Neural cell (in vitro differentiated cells): ENCODE results near the gene MBD3L1. TPM values are rescaled to one million over a fixed set of nuclear protein-coding genes. Genes with fewer than 3 reads are reported as not detected.

Experiments used
- H2AFZ ChIP-seq: fragments of 200-600, 300-800 bp; sonication (generic), shearing (Covaris generic); 2 replicates; pipeline ENCODE4 v1.6.0; 2014; ENCODE audit warnings: low read depth, mild to moderate bottlenecking, antibody characterized with exemption, low read length, moderate library complexity
- H3F3A ChIP-seq: fragments of 200-600 bp; shearing (Covaris generic); 2 replicates; pipeline ENCODE4 v1.6.1; 2016; ENCODE audit warnings: mild to moderate bottlenecking, moderate library complexity, mixed read lengths, antibody characterized with exemption, low read length; ENCODE audit not compliant: insufficient read depth, poor library complexity, severe bottlenecking
- H3K27ac ChIP-seq: fragments of 200-600, 300-800 bp; sonication (generic), shearing (Covaris generic); 2 replicates; pipeline ENCODE4 v1.5.1; 2014; ENCODE audit warnings: mild to moderate bottlenecking, low read length, moderate library complexity
- H3K27me3 ChIP-seq: fragments of 300-800, 200-600 bp; sonication (generic), shearing (Covaris generic); 2 replicates; pipeline ENCODE4 v1.6.0; 2014; ENCODE audit warnings: mild to moderate bottlenecking, low read depth, low read length, moderate library complexity; ENCODE audit not compliant: insufficient read depth
- H3K36me3 ChIP-seq: fragments of 300-800, 200-600 bp; sonication (generic), shearing (Covaris generic); 2 replicates; pipeline ENCODE4 v1.5.1; 2014; ENCODE audit warnings: mild to moderate bottlenecking, antibody characterized with exemption, low read length, moderate library complexity; ENCODE audit not compliant: insufficient read depth
- H3K4me2 ChIP-seq: fragments of 300-800, 200-600 bp; sonication (generic), shearing (Covaris generic); 2 replicates; pipeline ENCODE4 v1.6.0; 2014; ENCODE audit warnings: mild to moderate bottlenecking, low read length
- H3K4me3 ChIP-seq: fragments of 300-800, 200-600 bp; sonication (generic), shearing (Covaris generic); 2 replicates; pipeline ENCODE4 v1.5.1; 2014; ENCODE audit warnings: mild to moderate bottlenecking, low read length, moderate library complexity
- H3K79me2 ChIP-seq: fragments of 200-600 bp; shearing (Covaris generic); replicated peaks from 2 replicates; pipeline ENCODE4 v1.6.0; 2014; ENCODE audit warnings: mild to moderate bottlenecking, low read length, moderate library complexity; ENCODE audit not compliant: insufficient read depth
- H3K9ac ChIP-seq: fragments of 300-800, 200-600 bp; sonication (generic), shearing (Covaris generic); 2 replicates; pipeline ENCODE4 v1.6.1; 2016; ENCODE audit warnings: mild to moderate bottlenecking, low read length, mixed read lengths
- H3K9me2 ChIP-seq: fragments of 200-600 bp; shearing (Covaris generic); 2 replicates; pipeline ENCODE4 v1.6.1; 2016; ENCODE audit warnings: mild to moderate bottlenecking, low read length, mixed read lengths; ENCODE audit not compliant: insufficient read depth
- H3K9me3 ChIP-seq: fragments of 200-600, 300-800 bp; sonication (generic), shearing (Covaris generic); 2 replicates; pipeline ENCODE4 v1.6.1; 2016; ENCODE audit warnings: mild to moderate bottlenecking, mixed run types, low read length, moderate library complexity, mixed read lengths
- H4K20me1 ChIP-seq: fragments of 200-600 bp; shearing (Covaris generic); 2 replicates; pipeline ENCODE4 v1.6.1; 2016; ENCODE audit warnings: mild to moderate bottlenecking, mixed run types; ENCODE audit not compliant: insufficient read depth
- CTCF ChIP-seq: fragments of 450-650 bp; IDR thresholded peaks from 2 replicates; pipeline ENCODE4 v1.5.1; 2014; ENCODE audit warnings: antibody characterized with exemption, mild to moderate bottlenecking, moderate library complexity; ENCODE audit not compliant: poor library complexity, severe bottlenecking
- EP300 ChIP-seq: fragments of 450-650 bp; conservative IDR thresholded peaks from 2 replicates; pipeline ENCODE4 v1.6.1; 2014; ENCODE audit warnings: antibody characterized with exemption, mild to moderate bottlenecking, moderate library complexity; ENCODE audit not compliant: poor library complexity, severe bottlenecking
- EZH2 ChIP-seq: fragments of 200-600, 300-800 bp; shearing (Covaris generic), sonication (generic); IDR thresholded peaks from 2 replicates; pipeline ENCODE4 v1.6.1; 2014; ENCODE audit warnings: antibody characterized with exemption, low read length, borderline replicate concordance, mild to moderate bottlenecking; ENCODE audit not compliant: insufficient read depth, poor library complexity, severe bottlenecking
- MXI1 ChIP-seq: fragments of 450-650 bp; conservative IDR thresholded peaks from 2 replicates; pipeline ENCODE4 v1.6.1; 2014; ENCODE audit warnings: antibody characterized with exemption, mild to moderate bottlenecking; ENCODE audit not compliant: poor library complexity, severe bottlenecking
- POLR2AphosphoS5 ChIP-seq: IDR thresholded peaks from 2 replicates; pipeline ENCODE4 v1.6.1; 2012
- RAD21 ChIP-seq: fragments of 450-650 bp; conservative IDR thresholded peaks from 2 replicates; pipeline ENCODE4 v1.6.1; 2014; ENCODE audit warnings: antibody characterized with exemption, mild to moderate bottlenecking, moderate library complexity
- REST ChIP-seq: IDR thresholded peaks from 2 replicates; pipeline ENCODE4 v1.6.1; 2012; ENCODE audit warnings: borderline replicate concordance
- SMC3 ChIP-seq: fragments of 450-650 bp; conservative IDR thresholded peaks from 2 replicates; pipeline ENCODE4 v1.6.1; 2014; ENCODE audit warnings: antibody characterized with exemption, mild to moderate bottlenecking, moderate library complexity; ENCODE audit not compliant: poor library complexity
- TAF1 ChIP-seq: IDR thresholded peaks from 2 replicates; pipeline ENCODE4 v1.6.1; 2012; ENCODE audit warnings: low read depth
- polyA plus RNA-seq: library from polyadenylated mRNA; depleted of rRNA; stranded (reverse); fragments of >200 nt; gene quantifications from 2 replicates; pipeline ENCODE4 v1.2.3, GENCODE V29; 2014

Gene MBD3L1
- polyA plus RNA-seq, 1 donor from 2014 or later = not detected

GRCh38 chr19:8821748-8822241 is 10.4 kb upstream of the MBD3L1 start:
- Histone ChIP-seq H3K9me3 (peaks cover 4% of the 10 kb centered on the region), H3F3A (no peaks in the 10 kb centered on the region), H2AFZ (no peak overlapping the region), H3K79me2 (no peaks in the 10 kb centered on the region), H3K9me2 (no peaks in the 10 kb centered on the region), H3K27ac (no peak overlapping the region), H3K9ac (no peak overlapping the region), H3K36me3 (peaks cover 35% of the 10 kb centered on the region), H3K4me2 (no peak overlapping the region), H3K27me3 (no peaks in the 10 kb centered on the region), H3K4me3 (no peak overlapping the region), H4K20me1 (no peaks in the 10 kb centered on the region)
- TF ChIP-seq EP300 (no peak), CTCF (no peak), SMC3 (no peak), RAD21 (no peak), EZH2 (no peak), POLR2AphosphoS5 (no peak), REST (no peak), MXI1 (no peak), TAF1 (no peak)

GRCh38 chr19:8826371-8826770 is 5.8 kb upstream of the MBD3L1 start:
- Histone ChIP-seq H2AFZ (no peak overlapping the region), H4K20me1 (no peaks in the 10 kb centered on the region), H3K4me3 (no peak overlapping the region), H3K27ac (no peak overlapping the region), H3K27me3 (no peaks in the 10 kb centered on the region), H3K36me3 (peaks cover 14% of the 10 kb centered on the region), H3K9me2 (no peaks in the 10 kb centered on the region), H3F3A (no peaks in the 10 kb centered on the region), H3K9me3 (no peaks in the 10 kb centered on the region), H3K9ac (no peak overlapping the region), H3K79me2 (peaks cover under 1% of the 10 kb centered on the region), H3K4me2 (no peak overlapping the region)
- TF ChIP-seq MXI1 (no peak), TAF1 (no peak), EZH2 (no peak), REST (no peak), RAD21 (no peak), EP300 (no peak)
